HG03442 (cell line): Measurements from ENCODE around the gene TMCO4.

Experiments used
- ATAC-seq: cut with Tn5 transposase; IDR thresholded peaks from one replicate; pipeline ENCODE4 v1.9.1; 2021; ENCODE audit warnings: mild to moderate bottlenecking, moderate library complexity; ENCODE audit not compliant: unreplicated experiment

The TMCO4 gene

GRCh38 chr1:19750882-19751276, 48.8 kb downstream of the TMCO4 start:
- no peak for ATAC-seq

- no peak for ATAC-seq
Observed at GRCh38 chr1:19750101-19750881, 49.4 kb downstream of the TMCO4 start.

GRCh38 chr1:19749685-19750084, 50.0 kb downstream of the TMCO4 start:
- no peak for ATAC-seq

- no peak for ATAC-seq
Observed at GRCh38 chr1:19747761-19748160, 52.0 kb downstream of the TMCO4 start.

- ATAC-seq, result no peak
Observed at GRCh38 chr1:19744886-19745285, 54.8 kb downstream of the TMCO4 start.

GRCh38 chr1:19744335-19744743, 55.4 kb downstream of the TMCO4 start:
- no peak for ATAC-seq

- no peak for ATAC-seq
Observed at GRCh38 chr1:19743793-19744192, 55.9 kb downstream of the TMCO4 start.

- ATAC-seq, result no peak
Observed at GRCh38 chr1:19743180-19743579, 56.5 kb downstream of the TMCO4 start.

- no peak for ATAC-seq
Observed at GRCh38 chr1:19739628-19740027, 60.1 kb downstream of the TMCO4 start.

- ATAC-seq, result no peak
Observed at GRCh38 chr1:19738669-19739068, 61.0 kb downstream of the TMCO4 start.

GRCh38 chr1:19738076-19738475, 61.6 kb downstream of the TMCO4 start:
- no peak for ATAC-seq

- ATAC-seq, result no peak
Observed at GRCh38 chr1:19737104-19737825, 62.5 kb downstream of the TMCO4 start.

GRCh38 chr1:19735440-19736127, 64.1 kb downstream of the TMCO4 start:
- no peak for ATAC-seq

- ATAC-seq, result no peak
Observed at GRCh38 chr1:19734472-19734999, 65.2 kb downstream of the TMCO4 start.

- no peak for ATAC-seq
Observed at GRCh38 chr1:19734056-19734455, 65.7 kb downstream of the TMCO4 start.

- no peak for ATAC-seq
Observed at GRCh38 chr1:19733615-19734014, 66.1 kb downstream of the TMCO4 start.

- ATAC-seq, result no peak
Observed at GRCh38 chr1:19731311-19731821, 68.3 kb downstream of the TMCO4 start.

- no peak for ATAC-seq
Observed at GRCh38 chr1:19730793-19731192, 68.9 kb downstream of the TMCO4 start.

GRCh38 chr1:19730232-19730631, 69.5 kb downstream of the TMCO4 start:
- no peak for ATAC-seq

- ATAC-seq, result no peak
Observed at GRCh38 chr1:19728413-19729145, 71.1 kb downstream of the TMCO4 start.

GRCh38 chr1:19725606-19726005, 74.1 kb downstream of the TMCO4 start:
- no peak for ATAC-seq
